Pancreas (tissue), 10 donors: ENCODE results near the gene TOR1AIP2. TPM values are rescaled to one million over a fixed set of nuclear protein-coding genes. Genes with fewer than 3 reads are reported as not detected.
A peak's percentile ranks its signal among the peaks of the same experiment; 100 is the strongest.

Experiments used
- ATAC-seq, 4 donors: fragments of 200-7000 bp; cut with Tn5 transposase; one replicate each; pipeline versions ENCODE4 v1.8.0 to v1.9.1; 2020; ENCODE audit warnings: mild to moderate bottlenecking in 4 of 4, moderate library complexity in 4 of 4
- DNase-seq, 6 donors: peaks; one replicate each; pipeline ENCODE4 v3.0.0-alpha.2; 2020
- FAIRE-seq: peaks from 2 replicates; lab custom pipeline; 2012; peaks lifted over from hg19 to GRCh38; lab: Jason Lieb, UNC
- H3K27ac ChIP-seq, 4 donors: fragments of 200-600 bp; sonication (generic); 1 replicate in 3 of 4; 2 replicates in 1 of 4; pipeline versions ENCODE4 v1.5.0 to v1.8.0; 2020
- H3K27me3 ChIP-seq, 4 donors: fragments of 200-600 bp; one replicate each; pipeline ENCODE4 v1.8.0; 2021
- H3K36me3 ChIP-seq, 3 donors: fragments of 200-600 bp; sonication (generic) in 1 of 3; one replicate each; pipeline versions ENCODE4 v1.5.0 to v1.8.0; 2020 to 2021
- H3K4me1 ChIP-seq, 3 donors: fragments of 200-600 bp; one replicate each; pipeline ENCODE4 v1.8.0; 2021
- H3K4me3 ChIP-seq, 4 donors: fragments of 200-600 bp; sonication (generic) in 2 of 4; one replicate each; pipeline versions ENCODE4 v1.5.0 to v1.8.0; 2020 to 2021
- H3K9me3 ChIP-seq, 4 donors: fragments of 200-600 bp; one replicate each; pipeline ENCODE4 v1.8.0; 2021
- WGBS, 2 donors: extraction: QIAGEN DNeasy Blood & Tissue Kit; methylation state at CpG; one replicate each; pipeline ENCODE4 v1.1.7; 2013; 5-methylcytosine and 5-hydroxymethylcytosine counted together
- intact Hi-C, 3 donors: fragments of 100-400 bp; cut with DNase I; formaldehyde crosslinking; loops; one replicate each; pipeline versions ENCODE4 v1.11.1 to v1.14.2; 2022
- polyA plus RNA-seq, 2 donors: library from polyadenylated mRNA; stranded (reverse); fragments of 200-250 nt; gene quantifications; one replicate each; pipeline ENCODE4 v1.2.3, GENCODE V29; 2013
- total RNA-seq, 6 donors: library from RNA; stranded (reverse); fragmentation: NEBNext Ultra II Directional in 4 of 6; extraction: Animal tissue kit (Norgen Biotek cat#: 25700) in 4 of 6; gene quantifications; one replicate each; pipeline versions ENCODE4 v1.2.1 to v1.2.4, GENCODE V29; 2021 to 2023
- TF ChIP-seq, protein P1 (sequence below), 4 donors: fragments of 200-600 bp; sonication (generic) in 3 of 4; IDR thresholded peaks; one replicate each; pipeline versions ENCODE4 v1.5.0 to v1.8.0; 2021; ENCODE audit warnings: antibody characterized with exemption in 4 of 4
- donor health status: healthy with polysubstance abuse.
- donor health status: DM: no; HTN: no; CAD: no; lungs with moderate emphysema.
- donor health status: DM: no; HTN: no; CAD: no.
- donor health status: control.
- donor health status: control.
- donor health status: Bipolar disorder and iron deficiency.
- donor health status: DM: yes; HTN: yes; CAD: no.
- donor health status: DM: no; HTN: no; CAD: no.
- donor health status: DM: no; HTN: no; CAD: no.
- donor health status: DM: yes; HTN: yes; CAD: no.

TOR1AIP2 gene
- total and polyA plus RNA-seq, 8 donors, result 9.7 to 69.4 (median 33.6) TPM

DNA sequence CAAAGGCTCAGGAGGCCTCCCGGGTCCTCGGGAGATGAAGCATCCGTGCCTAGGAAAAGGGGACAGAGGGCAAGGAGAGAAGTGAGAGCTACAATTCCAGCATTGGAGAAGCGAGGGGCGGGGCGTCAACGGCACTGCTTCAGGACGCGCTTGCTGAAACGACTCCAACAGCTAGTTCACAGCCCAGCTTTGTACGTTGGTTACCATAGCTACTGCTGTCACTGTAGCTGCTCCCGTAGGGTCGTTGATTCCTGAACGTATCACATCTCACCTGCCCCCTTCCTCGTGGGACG, 63.1 kb downstream of the TOR1AIP2 start:
- Histone ChIP-seq H3K36me3 (no peaks in the 10 kb centered on the region), H3K27me3 (no peaks in the 10 kb centered on the region), H3K4me1 (peaks cover 0 to 5% (median 0%) of the 10 kb centered on the region in 3 donors), H3K9me3 (no peaks in the 10 kb centered on the region), H3K27ac (no peak overlapping the region), H3K4me3 (peak overlapping the region in 2 of 4 donors; percentile 22 to 44)
- intact Hi-C loops, result no loop called here
- FAIRE-seq (no peak), ATAC-seq (peak; percentile 66 to 75 (median 72)), DNase-seq (peak in 1 of 6 donors; percentile 64)
- TF ChIP-seq, protein P1, sequence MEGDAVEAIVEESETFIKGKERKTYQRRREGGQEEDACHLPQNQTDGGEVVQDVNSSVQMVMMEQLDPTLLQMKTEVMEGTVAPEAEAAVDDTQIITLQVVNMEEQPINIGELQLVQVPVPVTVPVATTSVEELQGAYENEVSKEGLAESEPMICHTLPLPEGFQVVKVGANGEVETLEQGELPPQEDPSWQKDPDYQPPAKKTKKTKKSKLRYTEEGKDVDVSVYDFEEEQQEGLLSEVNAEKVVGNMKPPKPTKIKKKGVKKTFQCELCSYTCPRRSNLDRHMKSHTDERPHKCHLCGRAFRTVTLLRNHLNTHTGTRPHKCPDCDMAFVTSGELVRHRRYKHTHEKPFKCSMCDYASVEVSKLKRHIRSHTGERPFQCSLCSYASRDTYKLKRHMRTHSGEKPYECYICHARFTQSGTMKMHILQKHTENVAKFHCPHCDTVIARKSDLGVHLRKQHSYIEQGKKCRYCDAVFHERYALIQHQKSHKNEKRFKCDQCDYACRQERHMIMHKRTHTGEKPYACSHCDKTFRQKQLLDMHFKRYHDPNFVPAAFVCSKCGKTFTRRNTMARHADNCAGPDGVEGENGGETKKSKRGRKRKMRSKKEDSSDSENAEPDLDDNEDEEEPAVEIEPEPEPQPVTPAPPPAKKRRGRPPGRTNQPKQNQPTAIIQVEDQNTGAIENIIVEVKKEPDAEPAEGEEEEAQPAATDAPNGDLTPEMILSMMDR (IDR thresholded peaks at IDR 0.05), result no peak
- WGBS, 2 donors, result 1 to 2% methylated on average over 16 of the region's 16 CpGs

DNA sequence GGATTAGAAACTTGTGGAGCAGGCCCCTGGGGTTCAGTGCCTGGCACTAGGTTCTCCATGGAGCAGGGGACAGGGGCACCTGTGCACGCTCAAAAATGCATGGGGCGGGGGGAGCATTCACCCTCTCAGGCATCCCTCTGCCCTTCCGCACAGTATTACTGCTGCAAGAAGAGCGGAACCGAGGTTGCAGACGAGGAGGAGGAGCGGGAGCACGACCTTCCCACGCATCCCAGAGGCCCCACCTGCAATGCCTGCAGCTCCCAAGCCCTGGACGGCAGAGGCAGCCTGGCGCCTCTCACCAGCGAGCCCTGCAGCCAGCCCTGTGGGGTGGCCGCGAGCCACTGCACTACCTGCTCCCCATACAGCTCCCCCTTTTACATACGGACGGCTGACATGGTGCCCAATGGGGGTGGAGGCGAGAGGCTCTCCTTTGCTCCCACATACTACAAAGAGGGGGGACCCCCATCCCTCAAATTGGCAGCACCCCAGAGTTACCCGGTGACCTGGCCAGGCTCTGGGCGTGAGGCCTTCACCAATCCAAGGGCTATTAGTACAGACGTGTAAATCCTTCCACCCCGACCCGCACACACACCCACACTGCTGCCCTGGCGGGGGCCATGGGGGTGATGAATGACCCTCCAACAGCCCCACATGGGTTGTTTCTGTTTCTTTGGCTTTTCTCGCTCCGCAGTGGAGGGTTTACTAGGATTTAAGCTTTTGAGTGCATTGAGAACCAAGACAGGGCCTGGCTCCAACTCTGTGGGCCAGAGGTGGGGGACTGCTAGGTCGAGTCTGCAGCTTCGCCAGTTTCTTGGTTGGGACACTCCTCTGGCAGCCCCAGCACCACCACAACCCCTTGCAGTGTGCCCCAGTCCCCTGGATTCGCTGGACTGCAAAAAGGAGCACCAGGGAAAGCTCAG, 63.7 kb downstream of the TOR1AIP2 start:
- Histone ChIP-seq H3K4me3 (peak overlapping the region in 2 of 4 donors; percentile 22 to 44), H3K27ac (no peak overlapping the region), H3K36me3 (no peaks in the 10 kb centered on the region), H3K27me3 (no peaks in the 10 kb centered on the region), H3K9me3 (no peaks in the 10 kb centered on the region), H3K4me1 (peaks cover 0 to 5% (median 0%) of the 10 kb centered on the region in 3 donors)
- intact Hi-C loops, result no loop called here
- TF ChIP-seq, protein P1 (IDR thresholded peaks at IDR 0.05), result no peak
- WGBS, 2 donors, result 72 to 74% methylated on average over 28 of the region's 28 CpGs
- ATAC-seq (no peak), DNase-seq (no peak), FAIRE-seq (no peak)

DNA sequence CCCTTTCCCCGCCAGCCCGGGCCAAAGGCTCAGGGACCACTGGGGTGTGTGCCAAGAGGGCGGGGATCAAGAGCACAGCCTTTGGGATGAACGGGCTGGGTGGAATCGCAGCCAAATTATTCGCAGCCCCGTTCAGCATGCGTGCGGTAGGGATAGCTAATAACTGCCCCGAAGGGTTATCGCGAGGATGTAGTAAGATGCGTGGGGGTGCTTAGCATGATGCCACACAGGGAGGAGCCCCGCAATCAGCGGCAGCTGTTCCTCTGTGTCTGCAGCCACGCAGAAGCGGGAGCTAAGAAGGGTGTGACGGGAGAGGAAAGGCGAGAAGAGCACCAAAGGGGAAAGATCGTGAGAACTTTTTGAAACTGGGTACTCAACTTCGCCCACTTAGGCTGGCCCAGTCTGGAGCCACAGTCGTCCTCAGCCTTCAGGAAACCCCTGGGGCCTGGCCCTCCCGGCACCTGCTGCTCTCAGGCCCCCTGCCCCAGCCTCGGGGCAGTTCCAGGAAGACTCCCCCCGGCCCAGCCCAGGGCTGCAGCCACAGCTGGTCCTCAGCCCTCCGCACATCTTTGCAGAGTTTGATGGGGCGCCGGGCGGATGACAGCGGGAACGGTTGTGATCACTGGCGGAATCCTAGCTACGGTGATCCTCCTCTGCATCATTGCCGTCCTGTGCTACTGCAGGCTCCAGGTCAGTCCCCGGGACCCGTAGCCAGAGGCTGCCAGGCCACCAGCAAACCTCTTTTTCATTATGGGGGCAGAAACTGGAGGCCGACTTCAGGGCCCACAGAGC, 64.9 kb downstream of the TOR1AIP2 start:
- DNase-seq (no peak), ATAC-seq (no peak), FAIRE-seq (no peak)
- Histone ChIP-seq H3K27me3 (no peaks in the 10 kb centered on the region), H3K4me3 (no peak overlapping the region), H3K27ac (no peak overlapping the region), H3K36me3 (no peaks in the 10 kb centered on the region), H3K9me3 (no peaks in the 10 kb centered on the region), H3K4me1 (peaks cover 0 to 5% (median 0%) of the 10 kb centered on the region in 3 donors)
- WGBS, 2 donors, result 71 to 84% methylated on average over 36 to 37 of the region's 37 CpGs
- TF ChIP-seq, protein P1 (IDR thresholded peaks at IDR 0.05), result no peak
- intact Hi-C loops, result no loop called here

DNA sequence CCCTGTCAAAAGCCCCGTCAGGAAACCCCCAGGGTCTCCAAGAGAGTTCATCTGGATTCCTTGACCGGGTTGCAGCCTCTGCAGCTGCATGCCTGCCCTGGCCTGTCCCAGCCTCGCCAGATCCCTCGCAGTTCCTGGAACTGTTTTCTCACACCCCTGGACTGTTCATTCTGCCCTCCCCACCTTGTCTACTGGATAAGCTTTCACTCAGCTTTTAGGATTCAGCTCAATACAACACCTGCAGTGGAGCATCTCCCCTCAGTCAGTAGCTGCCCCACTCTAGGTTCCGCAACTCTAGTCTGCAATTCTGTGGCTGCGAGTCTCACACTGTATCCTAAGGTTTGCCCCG, 67.3 kb downstream of the TOR1AIP2 start:
- no peak overlapping the region for H3K4me3 ChIP-seq
- intact Hi-C loops, result no loop called here
- peaks cover 0 to 1% (median 0%) of the 10 kb centered on the region in 3 donors for H3K4me1 ChIP-seq
- H3K36me3 ChIP-seq, result no peaks in the 10 kb centered on the region
- no peak for ATAC-seq
- no peaks in the 10 kb centered on the region for H3K9me3 ChIP-seq
- TF ChIP-seq, protein P1 (IDR thresholded peaks at IDR 0.05), result no peak
- no peaks in the 10 kb centered on the region for H3K27me3 ChIP-seq
- FAIRE-seq, result no peak
- H3K27ac ChIP-seq, result no peak overlapping the region
- no peak for DNase-seq
- 58 to 75% methylated on average over 7 of the region's 7 CpGs for WGBS, 2 donors
